ENCODE data around the gene ACADS.

DNA sequence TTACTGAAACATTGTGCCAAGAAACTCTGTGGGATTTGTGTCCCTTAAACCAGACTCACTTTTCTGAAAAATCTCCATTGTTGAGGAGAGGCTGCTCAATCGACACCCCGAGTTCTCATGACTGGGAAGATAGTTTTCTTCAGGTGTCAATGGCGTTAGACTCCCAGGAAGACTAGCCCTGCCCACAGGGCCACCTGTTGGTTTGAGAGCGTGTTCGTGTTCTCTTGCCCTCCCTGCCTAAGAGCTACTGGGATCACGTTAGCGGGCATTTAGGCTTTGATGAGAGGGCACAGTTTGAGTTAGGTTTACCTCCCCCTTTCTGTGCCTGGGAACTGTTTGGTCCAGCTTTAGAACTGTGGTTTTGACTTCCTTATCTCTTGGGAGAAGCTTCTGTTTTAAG lies 26.1 kb upstream of the ACADS start:
- TF ChIP-seq CTCF (IDR thresholded peaks at IDR 0.05) (no peak), POLR2A (IDR thresholded peaks at IDR 0.05) (no peak)

Measured in uterus (tissue), 2 donors.